Inflammatory macrophage treated with lipopolysaccharide for 1 hour (primary cell): ENCODE measurements around the gene APOLD1.
"Not testable (repeated sequence)": the region's sequence is repeated elsewhere in the genome, so short reads cannot be mapped to it uniquely, and the experiment has no call there.

ENCODE experiments used
- DNase-seq, 2 donors: peaks; one replicate each; pipeline ENCODE4 v3.0.0-alpha.2; 2020 to 2022

The APOLD1 gene

GRCh38 chr12:12810553-12811021 is 25.1 kb downstream of the APOLD1 start:
- DNase-seq, result no peak

- no peak for DNase-seq
Measured at GRCh38 chr12:12811343-12811742, 25.9 kb downstream of the APOLD1 start.

DNA sequence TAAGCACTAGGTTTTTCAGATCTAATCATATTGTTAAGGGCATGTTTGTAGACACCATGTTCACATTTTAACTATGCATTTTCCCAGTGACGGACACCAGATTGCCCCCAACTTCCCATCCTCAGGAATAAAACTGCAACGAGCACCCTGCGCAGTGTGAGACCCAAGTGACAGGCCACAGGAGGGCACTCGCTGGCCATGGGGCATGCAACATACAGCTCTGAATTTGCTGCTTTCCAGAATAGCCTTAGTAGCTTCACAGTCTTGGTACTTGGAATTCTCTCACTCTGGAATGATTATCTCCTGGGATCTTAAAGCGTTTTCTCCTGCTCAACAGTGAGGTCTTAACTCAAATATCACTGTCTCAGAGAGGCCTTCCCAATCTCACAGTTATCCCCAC is 26.7 kb downstream of the APOLD1 start:
- DNase-seq, result no peak

- DNase-seq, result no peak
Measured at GRCh38 chr12:12812618-12813119, 27.2 kb downstream of the APOLD1 start.

DNA sequence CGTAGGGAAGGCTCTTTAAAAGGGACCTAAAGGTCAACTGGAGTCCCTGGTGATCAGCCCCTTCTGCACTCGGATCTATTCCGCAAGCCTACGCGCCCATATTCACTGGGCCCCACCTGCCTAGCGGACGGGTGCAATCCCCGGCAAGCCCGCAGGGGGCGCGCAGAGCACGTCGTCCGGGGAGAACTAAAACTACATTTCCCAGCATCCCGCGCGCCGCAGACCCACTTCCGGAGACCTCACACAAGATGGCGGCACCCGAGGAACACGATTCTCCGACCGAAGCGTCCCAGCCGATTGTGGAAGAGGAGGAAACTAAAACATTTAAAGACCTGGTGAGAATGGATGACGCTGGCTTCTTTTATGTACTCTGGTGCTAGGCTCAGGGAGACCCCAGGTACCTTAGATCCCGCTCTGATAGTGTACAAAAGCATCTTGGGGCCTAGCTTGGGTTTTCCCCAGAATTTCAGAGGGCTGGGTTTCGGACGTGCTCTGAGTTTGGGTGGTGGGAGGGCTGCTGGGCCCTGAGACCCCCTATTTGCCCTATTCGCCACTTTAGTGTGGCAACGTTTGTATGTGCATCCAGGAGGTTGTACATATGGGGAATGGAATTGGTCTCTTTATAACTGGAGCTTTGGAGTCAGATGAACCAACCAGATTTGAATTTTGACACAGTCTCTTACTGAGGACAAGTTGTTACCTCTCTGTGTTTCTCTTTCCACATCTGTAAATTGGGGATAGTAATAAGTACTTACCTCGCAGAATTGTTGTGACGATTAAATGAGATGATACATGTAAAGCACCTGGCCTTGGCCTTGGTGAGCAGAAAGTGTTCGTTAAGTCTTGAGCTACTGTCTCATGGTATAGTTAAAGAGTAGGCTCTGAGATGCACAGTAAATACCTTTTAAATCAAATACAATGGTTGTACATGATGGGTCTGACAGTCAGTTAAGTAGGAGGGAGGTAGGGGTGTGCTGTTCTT is 28.0 kb downstream of the APOLD1 start, which contains the start of gene DDX47:
TSS of gene DDX47 (plus strand) at position 227 of the 982 bp plus-strand sequence. CDS start at position 249, 22 bp downstream.
- DNase-seq, result peak; percentile 85 to 99

DNA sequence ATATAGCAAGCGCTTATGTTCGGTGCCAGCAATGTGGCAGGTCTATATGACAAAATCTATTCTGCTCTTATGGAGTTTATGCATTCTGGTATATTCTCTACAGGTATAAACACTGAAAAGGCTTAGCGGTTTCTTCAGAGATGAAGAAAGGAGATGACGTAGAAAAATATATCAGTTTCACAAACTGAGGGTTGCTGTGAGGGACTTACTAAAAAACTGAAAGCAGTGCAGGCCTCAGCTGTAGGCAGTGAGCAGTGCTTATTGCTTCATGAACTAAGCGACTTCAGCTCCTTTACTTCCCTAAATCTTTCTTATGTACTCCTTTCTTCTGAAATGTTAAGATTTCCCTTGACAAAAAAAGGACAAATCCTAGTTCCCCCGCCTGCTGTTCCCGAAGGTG is 32.2 kb downstream of the APOLD1 start:
- peak; percentile 65 to 89 for DNase-seq

GRCh38 chr12:12818701-12819100 is 33.2 kb downstream of the APOLD1 start:
- peak; percentile 17 to 65 for DNase-seq

GRCh38 chr12:12819221-12819620 is 33.8 kb downstream of the APOLD1 start:
- DNase-seq, result no peak

- DNase-seq, result no peak
Measured at GRCh38 chr12:12819752-12820311, 34.4 kb downstream of the APOLD1 start.

DNA sequence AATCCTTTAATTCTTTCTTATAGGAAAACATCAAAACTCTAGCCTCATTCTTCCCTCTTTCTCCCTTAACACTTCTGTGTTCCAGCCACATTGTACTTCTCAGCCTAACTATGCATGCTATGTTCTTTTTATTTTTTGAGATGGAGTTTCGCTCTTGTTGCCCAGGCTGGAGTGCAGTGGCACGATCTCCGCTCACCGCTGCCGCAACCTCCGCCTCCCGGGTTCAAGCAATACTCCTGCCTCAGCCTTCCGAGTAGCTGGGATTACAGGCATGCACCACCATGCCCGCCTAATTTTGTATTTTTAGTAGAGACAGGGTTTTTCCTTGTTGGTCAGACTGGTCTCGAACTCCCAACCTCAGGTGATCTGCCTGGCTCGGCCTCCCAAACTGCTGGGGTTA is 34.9 kb downstream of the APOLD1 start:
- not testable (repeated sequence) for DNase-seq

GRCh38 chr12:12821975-12822374 is 36.5 kb downstream of the APOLD1 start:
- DNase-seq, result no peak

DNA sequence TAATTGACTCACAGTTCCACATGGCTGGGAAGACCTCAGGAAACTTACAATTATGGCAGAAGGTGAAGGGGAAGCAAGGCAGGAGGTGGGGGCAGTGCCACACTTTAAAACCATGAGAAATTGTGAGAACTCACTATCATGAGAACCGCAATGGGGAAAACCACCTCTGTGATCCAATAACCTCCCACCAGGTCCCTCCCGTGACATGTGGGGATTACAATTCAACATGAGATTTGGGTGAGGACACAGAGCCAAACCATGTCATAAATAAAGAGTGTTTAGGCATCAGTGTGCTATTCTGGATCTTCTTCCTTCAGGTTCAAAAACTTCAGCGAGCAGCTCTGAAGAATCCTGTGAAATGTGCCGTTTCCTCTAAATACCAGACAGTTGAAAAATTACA is 37.4 kb downstream of the APOLD1 start:
- peak in 1 of 2 donors; percentile 20 for DNase-seq

DNA sequence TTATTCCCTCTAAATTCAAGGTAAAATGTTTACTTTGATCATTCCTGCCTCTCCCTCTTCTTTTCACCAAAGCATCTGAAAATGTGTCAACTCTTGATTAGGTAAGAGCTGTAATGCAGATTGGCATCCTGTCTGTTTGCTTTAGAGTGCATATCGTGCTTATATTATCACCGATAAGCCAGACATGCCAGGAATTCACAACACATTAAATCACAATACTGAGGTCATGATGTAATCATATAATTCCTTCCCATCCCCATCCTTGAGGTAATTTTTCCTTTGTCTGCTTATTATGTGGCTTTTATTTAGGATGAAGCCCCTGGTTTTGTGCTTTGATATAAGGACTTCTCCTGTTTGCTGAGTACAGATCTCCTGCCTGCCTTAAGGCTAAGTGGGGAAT is 37.8 kb downstream of the APOLD1 start:
- DNase-seq, result no peak

DNA sequence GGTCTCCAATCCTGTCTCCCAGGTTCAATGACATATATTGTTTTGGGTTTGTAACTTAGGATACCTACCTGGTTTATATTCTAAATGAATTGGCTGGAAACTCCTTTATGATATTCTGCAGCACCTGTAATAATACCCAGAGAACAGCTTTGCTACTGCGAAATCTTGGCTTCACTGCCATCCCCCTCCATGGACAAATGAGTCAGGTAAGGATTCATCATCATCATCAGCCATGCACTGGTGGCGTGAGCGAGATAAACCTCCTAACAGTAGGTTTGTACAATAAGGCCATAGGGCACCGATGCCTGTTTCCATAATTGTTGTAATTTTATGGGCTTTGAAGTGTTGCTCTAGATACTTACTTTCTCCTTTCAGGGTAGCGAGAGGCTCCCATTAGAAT is 38.4 kb downstream of the APOLD1 start:
- no peak for DNase-seq

DNA sequence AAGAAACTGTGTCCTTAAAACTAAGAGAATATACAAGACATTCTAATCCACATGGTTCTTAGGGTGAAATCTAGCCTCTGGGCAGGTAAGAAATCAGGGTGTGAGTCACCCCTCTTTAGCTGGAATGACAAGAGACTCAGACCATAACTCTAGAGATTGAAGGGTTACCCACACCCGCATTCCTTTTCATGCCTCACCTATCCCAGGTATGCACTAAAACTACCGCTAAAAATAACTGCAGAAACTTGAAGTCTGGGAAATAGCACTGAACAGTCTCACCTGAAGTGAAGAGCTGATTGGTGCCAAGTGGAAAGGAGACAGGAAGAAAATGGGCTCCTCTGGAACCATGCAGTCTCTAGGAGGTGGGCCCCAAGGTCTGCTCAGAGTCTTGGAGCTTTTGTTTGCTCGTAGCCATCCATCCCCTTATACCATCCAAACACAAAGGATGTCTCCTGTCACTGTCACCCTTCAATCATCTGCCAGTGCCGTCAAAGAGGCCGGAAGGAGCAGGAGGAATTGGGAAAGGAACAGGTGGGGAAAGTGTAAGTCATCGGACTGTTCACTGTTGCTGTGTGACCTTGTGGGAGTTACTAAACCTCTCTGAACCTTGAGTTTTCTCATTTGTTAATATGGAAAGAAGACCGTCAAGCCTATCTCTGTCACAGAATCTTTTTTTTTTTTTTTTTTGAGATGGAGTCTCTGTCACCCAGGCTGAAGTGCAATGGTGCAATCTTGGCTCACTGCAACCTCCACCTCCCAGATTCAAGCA is 50.1 kb downstream of the APOLD1 start:
- no peak for DNase-seq

DNA sequence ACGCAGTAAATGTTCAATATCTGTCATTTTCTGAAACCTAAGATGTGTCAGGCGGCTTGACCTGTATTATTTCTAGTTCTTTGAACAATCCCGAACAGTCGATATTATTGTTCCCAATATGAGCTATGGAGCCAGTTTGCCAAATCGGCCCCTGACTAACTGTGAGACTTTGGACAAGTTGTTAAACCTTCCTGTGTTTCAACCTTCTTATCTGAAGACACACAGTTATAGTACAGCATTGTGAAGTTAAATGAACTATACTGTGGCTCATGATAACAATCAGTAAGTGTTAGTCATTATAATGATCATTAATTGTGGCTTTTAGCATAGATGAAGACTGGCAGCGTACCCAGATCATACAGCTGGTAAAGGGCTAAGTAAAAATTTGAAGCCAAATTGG is 51.1 kb downstream of the APOLD1 start:
- no peak for DNase-seq

- DNase-seq, result peak; percentile 21 to 26
Measured at GRCh38 chr12:12837025-12837812, 51.8 kb downstream of the APOLD1 start.

- DNase-seq, result no peak
Measured at GRCh38 chr12:12837813-12838153, 52.3 kb downstream of the APOLD1 start.

- DNase-seq, result no peak
Measured at GRCh38 chr12:12839003-12839395, 53.5 kb downstream of the APOLD1 start.

GRCh38 chr12:12839439-12839838 is 54.0 kb downstream of the APOLD1 start:
- not testable (repeated sequence) for DNase-seq

- no peak for DNase-seq
Measured at GRCh38 chr12:12839873-12840579, 54.6 kb downstream of the APOLD1 start.

GRCh38 chr12:12840580-12840899 is 55.1 kb downstream of the APOLD1 start:
- no peak for DNase-seq
